Measurements from ENCODE around the gene GALNT18. TPM values are rescaled to one million over a fixed set of nuclear protein-coding genes. Genes with fewer than 3 reads are reported as not detected.

The GALNT18 gene
- total and polyA plus RNA-seq, 2 experiments from 2014 or later = 4.3 to 10.8 TPM

- H2AFZ ChIP-seq = no peak overlapping the region
- H3K27ac Mint-ChIP-seq = no peak overlapping the region
- no peak overlapping the region for H3K27ac ChIP-seq (ENCODE audit: low read depth)
- no peaks in the 10 kb centered on the region for H3K9me3 Mint-ChIP-seq
- H3K4me1 Mint-ChIP-seq = peaks cover 9% of the 10 kb centered on the region
- no peak for ATAC-seq
- H3K4me1 ChIP-seq (ENCODE audit: insufficient read depth) = no peaks in the 10 kb centered on the region
- H3K9me2 ChIP-seq (ENCODE audit: insufficient read depth) = peaks cover 4% of the 10 kb centered on the region; the same call in 1 of the 2 replicates
- no peaks in the 10 kb centered on the region for H3K27me3 ChIP-seq (ENCODE audit: insufficient read depth)
- H3K36me3 ChIP-seq (ENCODE audit: insufficient read depth) = no peaks in the 10 kb centered on the region
- DNase-seq (ENCODE audit: low spot score) = no peak
- TF ChIP-seq ZNF114 (CRISPR knock-in tag; IDR thresholded peaks at IDR 0.05) = no peak
- TF ChIP-seq, protein P1, sequence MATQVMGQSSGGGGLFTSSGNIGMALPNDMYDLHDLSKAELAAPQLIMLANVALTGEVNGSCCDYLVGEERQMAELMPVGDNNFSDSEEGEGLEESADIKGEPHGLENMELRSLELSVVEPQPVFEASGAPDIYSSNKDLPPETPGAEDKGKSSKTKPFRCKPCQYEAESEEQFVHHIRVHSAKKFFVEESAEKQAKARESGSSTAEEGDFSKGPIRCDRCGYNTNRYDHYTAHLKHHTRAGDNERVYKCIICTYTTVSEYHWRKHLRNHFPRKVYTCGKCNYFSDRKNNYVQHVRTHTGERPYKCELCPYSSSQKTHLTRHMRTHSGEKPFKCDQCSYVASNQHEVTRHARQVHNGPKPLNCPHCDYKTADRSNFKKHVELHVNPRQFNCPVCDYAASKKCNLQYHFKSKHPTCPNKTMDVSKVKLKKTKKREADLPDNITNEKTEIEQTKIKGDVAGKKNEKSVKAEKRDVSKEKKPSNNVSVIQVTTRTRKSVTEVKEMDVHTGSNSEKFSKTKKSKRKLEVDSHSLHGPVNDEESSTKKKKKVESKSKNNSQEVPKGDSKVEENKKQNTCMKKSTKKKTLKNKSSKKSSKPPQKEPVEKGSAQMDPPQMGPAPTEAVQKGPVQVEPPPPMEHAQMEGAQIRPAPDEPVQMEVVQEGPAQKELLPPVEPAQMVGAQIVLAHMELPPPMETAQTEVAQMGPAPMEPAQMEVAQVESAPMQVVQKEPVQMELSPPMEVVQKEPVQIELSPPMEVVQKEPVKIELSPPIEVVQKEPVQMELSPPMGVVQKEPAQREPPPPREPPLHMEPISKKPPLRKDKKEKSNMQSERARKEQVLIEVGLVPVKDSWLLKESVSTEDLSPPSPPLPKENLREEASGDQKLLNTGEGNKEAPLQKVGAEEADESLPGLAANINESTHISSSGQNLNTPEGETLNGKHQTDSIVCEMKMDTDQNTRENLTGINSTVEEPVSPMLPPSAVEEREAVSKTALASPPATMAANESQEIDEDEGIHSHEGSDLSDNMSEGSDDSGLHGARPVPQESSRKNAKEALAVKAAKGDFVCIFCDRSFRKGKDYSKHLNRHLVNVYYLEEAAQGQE (IDR thresholded peaks at IDR 0.05; ENCODE audit: unreplicated experiment) = no peak
- TF ChIP-seq EZH2 (IDR thresholded peaks at IDR 0.05; ENCODE audit: low read depth, unreplicated experiment) = no peak
- TF ChIP-seq EZH2phosphoT487 (IDR thresholded peaks at IDR 0.05; ENCODE audit: unreplicated experiment) = no peak
- TF ChIP-seq STAT1 (IDR thresholded peaks at IDR 0.05; ENCODE audit: unreplicated experiment) = no peak
- TF ChIP-seq, protein P2, sequence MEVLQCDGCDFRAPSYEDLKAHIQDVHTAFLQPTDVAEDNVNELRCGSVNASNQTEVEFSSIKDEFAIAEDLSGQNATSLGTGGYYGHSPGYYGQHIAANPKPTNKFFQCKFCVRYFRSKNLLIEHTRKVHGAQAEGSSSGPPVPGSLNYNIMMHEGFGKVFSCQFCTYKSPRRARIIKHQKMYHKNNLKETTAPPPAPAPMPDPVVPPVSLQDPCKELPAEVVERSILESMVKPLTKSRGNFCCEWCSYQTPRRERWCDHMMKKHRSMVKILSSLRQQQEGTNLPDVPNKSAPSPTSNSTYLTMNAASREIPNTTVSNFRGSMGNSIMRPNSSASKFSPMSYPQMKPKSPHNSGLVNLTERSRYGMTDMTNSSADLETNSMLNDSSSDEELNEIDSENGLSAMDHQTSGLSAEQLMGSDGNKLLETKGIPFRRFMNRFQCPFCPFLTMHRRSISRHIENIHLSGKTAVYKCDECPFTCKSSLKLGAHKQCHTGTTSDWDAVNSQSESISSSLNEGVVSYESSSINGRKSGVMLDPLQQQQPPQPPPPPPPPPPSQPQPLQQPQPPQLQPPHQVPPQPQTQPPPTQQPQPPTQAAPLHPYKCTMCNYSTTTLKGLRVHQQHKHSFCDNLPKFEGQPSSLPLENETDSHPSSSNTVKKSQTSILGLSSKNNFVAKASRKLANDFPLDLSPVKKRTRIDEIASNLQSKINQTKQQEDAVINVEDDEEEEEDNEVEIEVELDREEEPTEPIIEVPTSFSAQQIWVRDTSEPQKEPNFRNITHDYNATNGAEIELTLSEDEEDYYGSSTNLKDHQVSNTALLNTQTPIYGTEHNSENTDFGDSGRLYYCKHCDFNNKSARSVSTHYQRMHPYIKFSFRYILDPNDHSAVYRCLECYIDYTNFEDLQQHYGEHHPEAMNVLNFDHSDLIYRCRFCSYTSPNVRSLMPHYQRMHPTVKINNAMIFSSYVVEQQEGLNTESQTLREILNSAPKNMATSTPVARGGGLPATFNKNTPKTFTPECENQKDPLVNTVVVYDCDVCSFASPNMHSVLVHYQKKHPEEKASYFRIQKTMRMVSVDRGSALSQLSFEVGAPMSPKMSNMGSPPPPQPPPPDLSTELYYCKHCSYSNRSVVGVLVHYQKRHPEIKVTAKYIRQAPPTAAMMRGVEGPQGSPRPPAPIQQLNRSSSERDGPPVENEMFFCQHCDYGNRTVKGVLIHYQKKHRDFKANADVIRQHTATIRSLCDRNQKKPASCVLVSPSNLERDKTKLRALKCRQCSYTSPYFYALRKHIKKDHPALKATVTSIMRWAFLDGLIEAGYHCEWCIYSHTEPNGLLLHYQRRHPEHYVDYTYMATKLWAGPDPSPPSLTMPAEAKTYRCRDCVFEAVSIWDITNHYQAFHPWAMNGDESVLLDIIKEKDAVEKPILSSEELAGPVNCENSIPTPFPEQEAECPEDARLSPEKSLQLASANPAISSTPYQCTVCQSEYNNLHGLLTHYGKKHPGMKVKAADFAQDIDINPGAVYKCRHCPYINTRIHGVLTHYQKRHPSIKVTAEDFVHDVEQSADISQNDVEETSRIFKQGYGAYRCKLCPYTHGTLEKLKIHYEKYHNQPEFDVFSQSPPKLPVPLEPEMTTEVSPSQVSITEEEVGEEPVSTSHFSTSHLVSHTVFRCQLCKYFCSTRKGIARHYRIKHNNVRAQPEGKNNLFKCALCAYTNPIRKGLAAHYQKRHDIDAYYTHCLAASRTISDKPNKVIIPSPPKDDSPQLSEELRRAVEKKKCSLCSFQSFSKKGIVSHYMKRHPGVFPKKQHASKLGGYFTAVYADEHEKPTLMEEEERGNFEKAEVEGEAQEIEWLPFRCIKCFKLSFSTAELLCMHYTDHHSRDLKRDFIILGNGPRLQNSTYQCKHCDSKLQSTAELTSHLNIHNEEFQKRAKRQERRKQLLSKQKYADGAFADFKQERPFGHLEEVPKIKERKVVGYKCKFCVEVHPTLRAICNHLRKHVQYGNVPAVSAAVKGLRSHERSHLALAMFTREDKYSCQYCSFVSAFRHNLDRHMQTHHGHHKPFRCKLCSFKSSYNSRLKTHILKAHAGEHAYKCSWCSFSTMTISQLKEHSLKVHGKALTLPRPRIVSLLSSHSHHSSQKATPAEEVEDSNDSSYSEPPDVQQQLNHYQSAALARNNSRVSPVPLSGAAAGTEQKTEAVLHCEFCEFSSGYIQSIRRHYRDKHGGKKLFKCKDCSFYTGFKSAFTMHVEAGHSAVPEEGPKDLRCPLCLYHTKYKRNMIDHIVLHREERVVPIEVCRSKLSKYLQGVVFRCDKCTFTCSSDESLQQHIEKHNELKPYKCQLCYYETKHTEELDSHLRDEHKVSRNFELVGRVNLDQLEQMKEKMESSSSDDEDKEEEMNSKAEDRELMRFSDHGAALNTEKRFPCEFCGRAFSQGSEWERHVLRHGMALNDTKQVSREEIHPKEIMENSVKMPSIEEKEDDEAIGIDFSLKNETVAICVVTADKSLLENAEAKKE (CRISPR knock-in tag; IDR thresholded peaks at IDR 0.05) = no peak
- TF ChIP-seq CREB1 (CRISPR knock-in tag; IDR thresholded peaks at IDR 0.05; ENCODE audit: low read depth) = no peak
- TF ChIP-seq POLR2AphosphoS5 (IDR thresholded peaks at IDR 0.05; ENCODE audit: low read depth) = no peak
- no peak for TF ChIP-seq ZNF331 (CRISPR knock-in tag; IDR thresholded peaks at IDR 0.05; ENCODE audit: low read depth)
- TF ChIP-seq, protein P3, sequence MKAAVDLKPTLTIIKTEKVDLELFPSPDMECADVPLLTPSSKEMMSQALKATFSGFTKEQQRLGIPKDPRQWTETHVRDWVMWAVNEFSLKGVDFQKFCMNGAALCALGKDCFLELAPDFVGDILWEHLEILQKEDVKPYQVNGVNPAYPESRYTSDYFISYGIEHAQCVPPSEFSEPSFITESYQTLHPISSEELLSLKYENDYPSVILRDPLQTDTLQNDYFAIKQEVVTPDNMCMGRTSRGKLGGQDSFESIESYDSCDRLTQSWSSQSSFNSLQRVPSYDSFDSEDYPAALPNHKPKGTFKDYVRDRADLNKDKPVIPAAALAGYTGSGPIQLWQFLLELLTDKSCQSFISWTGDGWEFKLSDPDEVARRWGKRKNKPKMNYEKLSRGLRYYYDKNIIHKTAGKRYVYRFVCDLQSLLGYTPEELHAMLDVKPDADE (IDR thresholded peaks at IDR 0.05) = no peak
- no peak for TF ChIP-seq CTCF (conservative IDR thresholded peaks at IDR 0.05; ENCODE audit: low read depth in 2 of 2)
- TF ChIP-seq NANOG (IDR thresholded peaks at IDR 0.05; ENCODE audit: borderline replicate concordance) = no peak
- no peak for TF ChIP-seq JUNB (IDR thresholded peaks at IDR 0.05; ENCODE audit: unreplicated experiment)
- H3K4me3 ChIP-seq = no peak overlapping the region
- no peaks in the 10 kb centered on the region for H3K36me3 Mint-ChIP-seq (ENCODE audit: low read depth)
- H3K79me2 ChIP-seq (replicated peaks; ENCODE audit: insufficient read depth) = no peaks in the 10 kb centered on the region
- no peaks in the 10 kb centered on the region for H3F3A ChIP-seq (replicated peaks; ENCODE audit: low read depth)
- H3K27me3 Mint-ChIP-seq (ENCODE audit: insufficient read depth, low read depth, poor library complexity) = peaks cover 2% of the 10 kb centered on the region
- no peak overlapping the region for H3K4me2 ChIP-seq
- no peaks in the 10 kb centered on the region for H4K20me1 ChIP-seq (replicated peaks; ENCODE audit: insufficient read depth)
- H3K4me3 Mint-ChIP-seq = no peak overlapping the region
Observed at GRCh38 chr11:11436715-11437313, 185.0 kb downstream of the GALNT18 start.
